Measurements from ENCODE around the gene GRIK3. TPM values are rescaled to one million over a fixed set of nuclear protein-coding genes. Genes with fewer than 3 reads are reported as not detected.

Gene GRIK3
- total RNA-seq, 1 experiment from 2014 or later = not detected

DNA sequence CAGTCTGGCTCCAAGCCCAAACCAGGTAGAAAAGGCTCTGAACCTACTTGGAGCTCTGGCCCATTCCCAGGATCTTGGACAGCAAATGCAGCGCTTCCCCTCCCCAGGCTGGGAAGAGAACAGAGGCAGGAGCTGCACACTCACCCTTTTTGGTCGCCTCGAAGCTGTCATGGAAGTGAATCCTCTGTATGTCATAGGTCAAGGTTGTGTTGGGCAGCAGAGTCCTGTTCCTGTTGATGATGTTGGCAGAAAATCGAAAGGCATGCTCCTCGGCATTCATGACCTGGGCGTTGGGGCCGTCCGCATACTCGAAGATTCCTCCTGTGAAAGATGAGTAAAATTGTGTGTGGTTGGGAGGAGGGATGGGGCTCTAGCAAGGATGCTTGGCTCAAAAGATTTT, 143.5 kb downstream of the GRIK3 start:
- H3K9ac ChIP-seq (ENCODE audit: low read length) = no peak overlapping the region
- H3K79me2 ChIP-seq (ENCODE audit: low read length) = no peaks in the 10 kb centered on the region
- DNase-seq = no peak
- no peak overlapping the region for H2AFZ ChIP-seq (ENCODE audit: low read length)
- no peaks in the 10 kb centered on the region for H3K9me2 ChIP-seq (replicated peaks; ENCODE audit: insufficient read depth, low read length)
- no peak overlapping the region for H3K27ac ChIP-seq (ENCODE audit: low read length)
- H3K27me3 ChIP-seq (ENCODE audit: low read length) = no peaks in the 10 kb centered on the region
- no peak overlapping the region for H3K4me3 ChIP-seq (ENCODE audit: low read length)
- H3K4me1 ChIP-seq (ENCODE audit: low read length) = no peaks in the 10 kb centered on the region
- no peaks in the 10 kb centered on the region for H3K36me3 ChIP-seq (ENCODE audit: insufficient read depth, low read length)
- no peaks in the 10 kb centered on the region for H3K9me3 ChIP-seq (ENCODE audit: low read length)
- no peak overlapping the region for H3K4me2 ChIP-seq (ENCODE audit: low read depth, low read length, poor library complexity, severe bottlenecking)
- no peaks in the 10 kb centered on the region for H4K20me1 ChIP-seq (ENCODE audit: insufficient read depth, low read depth, low read length)

DNA sequence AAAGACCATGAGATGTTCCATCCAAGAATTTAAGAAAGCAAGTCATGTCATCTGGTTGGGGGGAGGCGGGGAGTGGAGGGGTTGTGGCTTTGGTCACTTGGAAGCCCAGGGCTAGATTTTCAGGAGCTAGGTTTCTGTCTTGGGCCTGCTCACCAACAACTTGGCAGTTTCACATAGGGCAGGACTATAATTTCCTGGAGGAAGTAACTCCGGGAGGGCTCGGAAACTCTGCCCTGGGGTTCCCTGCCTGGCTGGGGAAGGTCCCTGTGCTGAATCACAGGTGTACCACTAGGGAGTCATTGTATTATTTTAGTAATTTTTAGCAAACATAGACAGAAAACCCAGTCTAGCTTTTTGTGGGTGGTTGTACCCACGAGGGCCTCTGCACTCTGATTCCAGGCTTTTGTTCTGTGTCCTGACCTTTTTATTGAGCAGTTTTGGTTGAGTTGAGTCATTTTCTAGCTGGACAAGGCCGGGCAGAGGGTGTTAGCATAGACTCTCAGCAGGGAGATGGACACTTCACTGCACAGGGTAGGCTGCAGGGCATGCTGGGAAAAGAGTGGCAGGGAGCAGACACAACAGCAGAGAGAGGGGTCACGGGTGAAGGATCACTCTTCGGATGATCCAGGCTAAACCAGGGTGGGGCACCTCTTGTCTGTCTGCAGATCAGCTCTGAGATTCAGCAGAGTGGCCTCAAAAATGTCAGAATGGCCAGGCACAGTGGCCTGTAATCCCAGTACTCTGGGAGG, 144.7 kb downstream of the GRIK3 start:
- H3K27me3 ChIP-seq (ENCODE audit: low read length) = no peaks in the 10 kb centered on the region
- H3K4me2 ChIP-seq (ENCODE audit: low read depth, low read length, poor library complexity, severe bottlenecking) = no peak overlapping the region
- H3K36me3 ChIP-seq (ENCODE audit: insufficient read depth, low read length) = no peaks in the 10 kb centered on the region
- no peak overlapping the region for H3K4me3 ChIP-seq (ENCODE audit: low read length)
- H4K20me1 ChIP-seq (ENCODE audit: insufficient read depth, low read depth, low read length) = no peaks in the 10 kb centered on the region
- H2AFZ ChIP-seq (ENCODE audit: low read length) = no peak overlapping the region
- peaks cover 3% of the 10 kb centered on the region for H3K4me1 ChIP-seq (ENCODE audit: low read length)
- no peak overlapping the region for H3K9ac ChIP-seq (ENCODE audit: low read length)
- H3K27ac ChIP-seq (ENCODE audit: low read length) = no peak overlapping the region
- DNase-seq = no peak
- no peaks in the 10 kb centered on the region for H3K9me2 ChIP-seq (replicated peaks; ENCODE audit: insufficient read depth, low read length)
- H3K79me2 ChIP-seq (ENCODE audit: low read length) = no peaks in the 10 kb centered on the region
- H3K9me3 ChIP-seq (ENCODE audit: low read length) = no peaks in the 10 kb centered on the region

DNA sequence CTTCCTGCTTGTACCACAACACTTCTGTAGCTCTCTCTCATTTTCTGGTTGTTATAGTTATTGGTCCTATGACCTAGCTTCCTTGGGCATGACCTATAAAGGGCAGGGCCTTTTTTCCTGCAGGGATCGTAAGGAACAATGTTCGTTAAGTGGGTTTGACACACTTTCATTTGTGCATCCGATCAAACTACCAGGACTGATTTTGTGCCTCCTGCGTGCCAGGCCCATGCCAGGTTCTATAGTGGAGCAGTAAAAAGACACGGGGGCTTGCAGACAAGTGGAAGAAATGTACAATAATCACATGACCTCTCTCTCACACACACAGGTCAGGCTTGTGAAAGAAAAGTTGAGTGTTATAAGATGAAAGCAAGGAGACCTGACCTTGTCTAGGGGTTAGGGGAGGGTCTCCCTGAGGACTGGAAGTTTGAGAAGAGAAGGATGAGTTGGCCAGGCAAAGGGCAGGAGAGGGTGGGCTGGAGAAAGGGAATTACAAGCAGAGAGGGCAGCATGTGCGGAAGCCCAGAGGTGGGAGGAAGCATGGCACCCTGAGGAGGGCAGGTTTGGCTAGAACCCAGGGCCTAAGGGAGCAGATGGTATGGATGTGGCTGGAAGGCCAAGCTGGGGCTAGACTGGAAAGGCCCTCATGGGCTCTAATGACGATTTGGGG, 145.4 kb downstream of the GRIK3 start:
- Histone ChIP-seq H3K27me3 (ENCODE audit: low read length) (no peaks in the 10 kb centered on the region), H3K4me1 (ENCODE audit: low read length) (peaks cover 10% of the 10 kb centered on the region), H3K4me2 (ENCODE audit: low read depth, low read length, poor library complexity, severe bottlenecking) (no peak overlapping the region), H2AFZ (ENCODE audit: low read length) (no peak overlapping the region), H3K9me3 (ENCODE audit: low read length) (no peaks in the 10 kb centered on the region), H3K4me3 (ENCODE audit: low read length) (no peak overlapping the region), H3K27ac (ENCODE audit: low read length) (no peak overlapping the region), H3K79me2 (ENCODE audit: low read length) (no peaks in the 10 kb centered on the region), H3K36me3 (ENCODE audit: insufficient read depth, low read length) (no peaks in the 10 kb centered on the region), H4K20me1 (ENCODE audit: insufficient read depth, low read depth, low read length) (no peaks in the 10 kb centered on the region), H3K9ac (ENCODE audit: low read length) (no peak overlapping the region), H3K9me2 (replicated peaks; ENCODE audit: insufficient read depth, low read length) (no peaks in the 10 kb centered on the region)
- no peak for DNase-seq

DNA sequence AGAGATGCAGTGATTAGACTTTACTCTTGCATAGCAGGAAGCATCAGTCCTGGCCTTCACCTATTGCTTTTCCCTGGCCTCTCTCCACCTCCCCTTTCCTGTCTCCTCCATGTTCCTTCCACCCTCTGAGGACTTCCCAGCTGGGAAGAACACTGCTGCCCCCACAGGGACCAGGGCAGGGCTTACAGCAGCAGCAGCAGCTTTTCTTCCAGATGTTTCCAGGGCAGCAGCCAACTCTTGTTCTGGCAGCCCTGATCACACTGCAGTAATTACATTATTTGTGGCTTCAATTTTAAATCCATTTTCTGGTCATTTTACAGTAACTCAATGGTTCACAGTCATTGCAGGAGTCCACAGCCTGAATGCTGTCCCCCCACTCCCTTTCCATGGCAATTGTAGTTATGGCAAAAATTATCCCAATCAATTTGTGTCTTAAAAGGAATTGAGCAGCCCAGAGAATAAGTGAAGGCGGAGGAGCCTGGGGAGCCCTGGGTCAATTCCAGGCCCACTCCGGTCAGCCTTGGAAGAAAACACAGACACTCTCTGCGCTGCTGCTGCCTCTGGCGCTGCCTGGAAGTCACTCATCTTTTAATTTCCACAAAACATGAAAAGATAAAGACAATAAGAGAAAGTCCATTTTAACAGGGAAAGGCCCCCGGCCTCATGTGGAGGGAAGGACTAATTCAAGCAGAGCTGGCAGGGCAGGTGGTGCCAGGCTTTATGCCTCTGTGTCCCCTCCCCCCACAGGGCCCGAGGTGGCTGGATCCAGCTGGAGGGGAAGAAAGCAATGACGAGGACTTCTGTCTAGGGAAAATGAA, 148.6 kb downstream of the GRIK3 start:
- no peak for DNase-seq
- Histone ChIP-seq H2AFZ (ENCODE audit: low read length) (no peak overlapping the region), H3K9me2 (replicated peaks; ENCODE audit: insufficient read depth, low read length) (no peaks in the 10 kb centered on the region), H3K4me2 (ENCODE audit: low read depth, low read length, poor library complexity, severe bottlenecking) (no peak overlapping the region), H3K27ac (ENCODE audit: low read length) (no peak overlapping the region), H3K79me2 (ENCODE audit: low read length) (no peaks in the 10 kb centered on the region), H3K27me3 (ENCODE audit: low read length) (no peaks in the 10 kb centered on the region), H3K4me1 (ENCODE audit: low read length) (peaks cover 14% of the 10 kb centered on the region), H3K36me3 (ENCODE audit: insufficient read depth, low read length) (no peaks in the 10 kb centered on the region), H3K9me3 (ENCODE audit: low read length) (no peaks in the 10 kb centered on the region), H4K20me1 (ENCODE audit: insufficient read depth, low read depth, low read length) (no peaks in the 10 kb centered on the region), H3K4me3 (ENCODE audit: low read length) (no peak overlapping the region), H3K9ac (ENCODE audit: low read length) (no peak overlapping the region)

DNA sequence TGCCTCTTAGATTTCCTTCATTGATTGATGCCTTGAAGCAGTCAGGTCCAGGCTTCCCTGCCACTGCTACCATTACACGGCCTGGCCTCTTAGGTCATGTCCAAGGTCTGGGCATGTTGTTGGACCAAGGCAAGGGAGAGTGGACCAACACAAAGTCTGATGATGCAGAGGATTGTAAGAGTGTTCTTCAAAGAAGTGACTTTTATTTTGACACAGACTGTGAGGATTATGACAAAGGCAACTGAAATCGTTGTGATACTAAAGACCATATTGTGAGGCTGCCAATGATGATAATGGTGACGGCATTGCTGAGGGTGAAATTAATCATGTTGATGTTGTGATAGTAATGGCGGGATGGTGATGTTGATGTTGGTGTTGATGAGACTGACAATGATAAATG, 149.5 kb downstream of the GRIK3 start:
- Histone ChIP-seq H3K9me2 (replicated peaks; ENCODE audit: insufficient read depth, low read length) (no peaks in the 10 kb centered on the region), H3K27ac (ENCODE audit: low read length) (no peak overlapping the region), H3K9me3 (ENCODE audit: low read length) (no peaks in the 10 kb centered on the region), H3K4me1 (ENCODE audit: low read length) (peaks cover 14% of the 10 kb centered on the region), H3K4me3 (ENCODE audit: low read length) (no peak overlapping the region), H3K9ac (ENCODE audit: low read length) (no peak overlapping the region), H3K79me2 (ENCODE audit: low read length) (no peaks in the 10 kb centered on the region), H4K20me1 (ENCODE audit: insufficient read depth, low read depth, low read length) (no peaks in the 10 kb centered on the region), H3K36me3 (ENCODE audit: insufficient read depth, low read length) (no peaks in the 10 kb centered on the region), H3K4me2 (ENCODE audit: low read depth, low read length, poor library complexity, severe bottlenecking) (no peak overlapping the region), H2AFZ (ENCODE audit: low read length) (no peak overlapping the region), H3K27me3 (ENCODE audit: low read length) (no peaks in the 10 kb centered on the region)
- no peak for DNase-seq

DNA sequence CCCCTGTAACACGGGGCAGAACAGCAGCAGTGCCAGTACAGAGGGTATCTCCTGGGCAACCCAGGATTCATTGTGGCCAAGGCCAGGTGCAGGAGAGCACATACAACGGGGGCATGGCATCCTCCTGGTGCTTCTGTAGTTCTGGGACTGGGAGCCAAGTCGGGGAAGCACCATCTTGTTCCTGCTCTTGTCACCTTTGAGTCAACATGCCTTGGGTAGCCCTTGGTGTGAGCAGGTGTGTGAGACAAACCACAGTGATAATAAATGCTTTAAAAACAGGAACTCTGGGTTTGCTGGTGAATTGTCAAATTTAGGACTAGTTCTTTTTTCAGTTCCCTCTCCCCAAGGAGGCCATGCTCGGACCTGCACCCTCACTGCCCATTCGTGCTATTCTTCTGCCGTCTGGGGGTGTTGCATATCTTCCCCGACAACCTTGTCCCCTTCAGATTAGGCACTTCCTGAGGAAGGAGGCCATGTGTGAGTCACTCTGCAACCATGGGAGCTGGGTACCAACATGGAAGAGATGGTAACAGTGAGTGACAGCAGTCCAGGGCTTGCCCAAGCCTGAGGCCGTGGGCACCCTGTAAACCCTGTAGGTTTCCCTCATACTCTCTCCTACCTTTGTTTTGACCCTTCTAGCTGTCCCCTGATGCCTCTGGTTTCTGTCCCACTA, 150.2 kb downstream of the GRIK3 start:
- no peaks in the 10 kb centered on the region for H4K20me1 ChIP-seq (ENCODE audit: insufficient read depth, low read depth, low read length)
- H3K27ac ChIP-seq (ENCODE audit: low read length) = no peak overlapping the region
- H3K27me3 ChIP-seq (ENCODE audit: low read length) = no peaks in the 10 kb centered on the region
- peaks cover 14% of the 10 kb centered on the region for H3K4me1 ChIP-seq (ENCODE audit: low read length)
- DNase-seq = peak; percentile 41
- H3K4me3 ChIP-seq (ENCODE audit: low read length) = no peak overlapping the region
- no peak overlapping the region for H3K9ac ChIP-seq (ENCODE audit: low read length)
- no peaks in the 10 kb centered on the region for H3K9me3 ChIP-seq (ENCODE audit: low read length)
- no peak overlapping the region for H3K4me2 ChIP-seq (ENCODE audit: low read depth, low read length, poor library complexity, severe bottlenecking)
- no peaks in the 10 kb centered on the region for H3K36me3 ChIP-seq (ENCODE audit: insufficient read depth, low read length)
- no peaks in the 10 kb centered on the region for H3K9me2 ChIP-seq (replicated peaks; ENCODE audit: insufficient read depth, low read length)
- H2AFZ ChIP-seq (ENCODE audit: low read length) = no peak overlapping the region
- no peaks in the 10 kb centered on the region for H3K79me2 ChIP-seq (ENCODE audit: low read length)

DNA sequence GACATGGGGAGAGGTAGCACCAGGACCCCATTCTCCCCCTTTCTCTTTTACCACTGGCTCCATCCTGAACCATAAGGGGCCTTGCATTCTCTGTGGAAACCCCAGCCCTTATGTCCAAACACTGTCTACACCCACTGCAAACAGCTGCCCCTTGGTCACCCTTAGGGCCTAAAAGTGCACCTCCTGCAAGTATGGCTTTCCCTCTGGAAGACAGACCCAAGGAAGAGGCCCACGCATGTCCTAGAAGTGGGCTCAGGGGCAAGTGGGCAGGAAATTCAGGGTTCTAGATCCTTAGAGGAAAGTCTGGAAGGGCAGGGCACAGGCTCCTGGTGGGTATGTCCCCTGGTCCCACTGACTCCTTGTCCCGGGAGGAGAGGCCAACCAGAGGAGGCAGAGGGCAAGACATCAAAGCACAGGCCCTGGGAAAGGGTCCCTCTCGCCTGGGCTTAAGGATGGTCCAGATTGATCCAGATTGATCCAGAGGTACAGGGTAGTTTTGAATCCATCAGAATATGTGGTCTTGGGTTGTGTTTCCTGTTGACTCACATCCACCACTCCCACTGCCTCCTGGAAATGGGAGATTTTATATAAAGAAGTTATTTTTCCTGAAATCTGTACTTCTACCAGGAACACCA, 150.9 kb downstream of the GRIK3 start:
- H4K20me1 ChIP-seq (ENCODE audit: insufficient read depth, low read depth, low read length) = no peaks in the 10 kb centered on the region
- H3K27ac ChIP-seq (ENCODE audit: low read length) = no peak overlapping the region
- no peak overlapping the region for H3K9ac ChIP-seq (ENCODE audit: low read length)
- no peaks in the 10 kb centered on the region for H3K27me3 ChIP-seq (ENCODE audit: low read length)
- no peak for DNase-seq
- H3K36me3 ChIP-seq (ENCODE audit: insufficient read depth, low read length) = no peaks in the 10 kb centered on the region
- H3K9me2 ChIP-seq (replicated peaks; ENCODE audit: insufficient read depth, low read length) = no peaks in the 10 kb centered on the region
- H2AFZ ChIP-seq (ENCODE audit: low read length) = no peak overlapping the region
- no peak overlapping the region for H3K4me2 ChIP-seq (ENCODE audit: low read depth, low read length, poor library complexity, severe bottlenecking)
- H3K4me3 ChIP-seq (ENCODE audit: low read length) = no peak overlapping the region
- peaks cover 14% of the 10 kb centered on the region for H3K4me1 ChIP-seq (ENCODE audit: low read length)
- H3K9me3 ChIP-seq (ENCODE audit: low read length) = no peaks in the 10 kb centered on the region
- no peaks in the 10 kb centered on the region for H3K79me2 ChIP-seq (ENCODE audit: low read length)
